ENCODE data around the gene RBM41. TPM values are rescaled to one million over a fixed set of nuclear protein-coding genes. Genes with fewer than 3 reads are reported as not detected.

The RBM41 gene
- total and polyA plus RNA-seq, 9 of the 15 experiments (the other 6 are each of a cell fraction or from before 2014, with no cell fraction given): 11.6 to 51.8 (median 27.9) TPM

DNA sequence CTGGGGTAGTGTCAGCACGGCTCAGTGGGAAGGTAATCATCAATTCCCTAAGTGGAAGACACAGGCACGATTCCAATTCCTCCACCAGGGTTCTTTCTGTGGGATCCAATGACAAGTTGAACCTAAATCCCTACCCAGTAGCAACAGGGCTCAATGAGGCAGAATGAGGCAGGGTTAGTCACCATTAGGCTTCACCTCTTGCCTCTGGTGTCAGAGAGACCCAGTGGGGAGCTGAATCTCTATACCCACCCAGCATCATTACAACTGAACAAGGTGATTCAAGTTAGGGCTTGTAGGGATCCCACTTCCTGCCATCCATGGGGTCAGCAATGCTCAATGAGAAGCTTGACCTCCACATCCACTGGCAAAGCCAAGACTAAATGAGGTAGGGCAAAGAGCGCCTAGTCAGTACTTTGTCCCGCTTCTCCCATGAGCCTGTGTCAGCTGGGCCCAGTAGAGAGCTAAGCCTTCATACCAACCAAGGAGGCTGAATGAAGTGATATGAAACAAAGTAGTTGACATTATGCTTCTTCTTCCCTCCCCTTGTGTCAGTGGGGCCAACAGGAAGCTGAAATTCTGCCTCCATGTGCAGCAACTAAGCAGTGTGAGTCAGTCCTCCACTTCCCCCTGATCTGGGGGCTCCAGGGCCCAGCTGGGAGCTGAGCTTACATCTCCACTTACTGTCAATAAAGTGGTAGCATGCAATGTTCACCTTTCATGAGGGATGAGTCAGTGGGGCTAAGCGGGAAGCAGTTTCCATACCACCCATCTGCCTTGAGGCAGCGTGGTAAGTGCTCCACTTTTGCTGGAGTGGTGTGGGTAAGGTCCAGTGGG is 36.4 kb upstream of the RBM41 start (continued):
- TF ChIP-seq SMARCA4 (IDR thresholded peaks at IDR 0.05) (0 out of 2 replicates have a peak, but pooled peaks have one; percentile 13), GTF2F1 (IDR thresholded peaks at IDR 0.05; ENCODE audit: low read depth, low read length) (no peak), SMAD4 (CRISPR knock-in tag; conservative IDR thresholded peaks at IDR 0.05) (no peak), NR2C1 (IDR thresholded peaks at IDR 0.05) (no peak), NR2C1 (tag; IDR thresholded peaks at IDR 0.05) (no peak), SPI1 (IDR thresholded peaks at IDR 0.05; ENCODE audit: borderline replicate concordance, low read depth, low read length) (peak; percentile 58; the same call in 1 of the 2 replicates), DMBX1 (CRISPR knock-in tag; IDR thresholded peaks at IDR 0.05; ENCODE audit: borderline replicate concordance) (peak; percentile 21; the same call in 1 of the 2 replicates)
- TF ChIP-seq, protein P1, sequence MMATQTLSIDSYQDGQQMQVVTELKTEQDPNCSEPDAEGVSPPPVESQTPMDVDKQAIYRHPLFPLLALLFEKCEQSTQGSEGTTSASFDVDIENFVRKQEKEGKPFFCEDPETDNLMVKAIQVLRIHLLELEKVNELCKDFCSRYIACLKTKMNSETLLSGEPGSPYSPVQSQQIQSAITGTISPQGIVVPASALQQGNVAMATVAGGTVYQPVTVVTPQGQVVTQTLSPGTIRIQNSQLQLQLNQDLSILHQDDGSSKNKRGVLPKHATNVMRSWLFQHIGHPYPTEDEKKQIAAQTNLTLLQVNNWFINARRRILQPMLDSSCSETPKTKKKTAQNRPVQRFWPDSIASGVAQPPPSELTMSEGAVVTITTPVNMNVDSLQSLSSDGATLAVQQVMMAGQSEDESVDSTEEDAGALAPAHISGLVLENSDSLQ (IDR thresholded peaks at IDR 0.05): no peak
- TF ChIP-seq, protein P2, sequence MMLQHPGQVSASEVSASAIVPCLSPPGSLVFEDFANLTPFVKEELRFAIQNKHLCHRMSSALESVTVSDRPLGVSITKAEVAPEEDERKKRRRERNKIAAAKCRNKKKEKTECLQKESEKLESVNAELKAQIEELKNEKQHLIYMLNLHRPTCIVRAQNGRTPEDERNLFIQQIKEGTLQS (IDR thresholded peaks at IDR 0.05): peak; percentile 72
- TF ChIP-seq, protein P2 (CRISPR knock-in tag; conservative IDR thresholded peaks at IDR 0.05): no peak
- TF ChIP-seq, protein P3, sequence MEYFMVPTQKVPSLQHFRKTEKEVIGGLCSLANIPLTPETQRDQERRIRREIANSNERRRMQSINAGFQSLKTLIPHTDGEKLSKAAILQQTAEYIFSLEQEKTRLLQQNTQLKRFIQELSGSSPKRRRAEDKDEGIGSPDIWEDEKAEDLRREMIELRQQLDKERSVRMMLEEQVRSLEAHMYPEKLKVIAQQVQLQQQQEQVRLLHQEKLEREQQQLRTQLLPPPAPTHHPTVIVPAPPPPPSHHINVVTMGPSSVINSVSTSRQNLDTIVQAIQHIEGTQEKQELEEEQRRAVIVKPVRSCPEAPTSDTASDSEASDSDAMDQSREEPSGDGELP (CRISPR knock-in tag; IDR thresholded peaks at IDR 0.05; ENCODE audit: borderline replicate concordance): peak; percentile 85
- TF ChIP-seq, protein P4, sequence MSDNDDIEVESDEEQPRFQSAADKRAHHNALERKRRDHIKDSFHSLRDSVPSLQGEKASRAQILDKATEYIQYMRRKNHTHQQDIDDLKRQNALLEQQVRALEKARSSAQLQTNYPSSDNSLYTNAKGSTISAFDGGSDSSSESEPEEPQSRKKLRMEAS (CRISPR knock-in tag; IDR thresholded peaks at IDR 0.05): peak; percentile 89
- TF ChIP-seq, protein P5, sequence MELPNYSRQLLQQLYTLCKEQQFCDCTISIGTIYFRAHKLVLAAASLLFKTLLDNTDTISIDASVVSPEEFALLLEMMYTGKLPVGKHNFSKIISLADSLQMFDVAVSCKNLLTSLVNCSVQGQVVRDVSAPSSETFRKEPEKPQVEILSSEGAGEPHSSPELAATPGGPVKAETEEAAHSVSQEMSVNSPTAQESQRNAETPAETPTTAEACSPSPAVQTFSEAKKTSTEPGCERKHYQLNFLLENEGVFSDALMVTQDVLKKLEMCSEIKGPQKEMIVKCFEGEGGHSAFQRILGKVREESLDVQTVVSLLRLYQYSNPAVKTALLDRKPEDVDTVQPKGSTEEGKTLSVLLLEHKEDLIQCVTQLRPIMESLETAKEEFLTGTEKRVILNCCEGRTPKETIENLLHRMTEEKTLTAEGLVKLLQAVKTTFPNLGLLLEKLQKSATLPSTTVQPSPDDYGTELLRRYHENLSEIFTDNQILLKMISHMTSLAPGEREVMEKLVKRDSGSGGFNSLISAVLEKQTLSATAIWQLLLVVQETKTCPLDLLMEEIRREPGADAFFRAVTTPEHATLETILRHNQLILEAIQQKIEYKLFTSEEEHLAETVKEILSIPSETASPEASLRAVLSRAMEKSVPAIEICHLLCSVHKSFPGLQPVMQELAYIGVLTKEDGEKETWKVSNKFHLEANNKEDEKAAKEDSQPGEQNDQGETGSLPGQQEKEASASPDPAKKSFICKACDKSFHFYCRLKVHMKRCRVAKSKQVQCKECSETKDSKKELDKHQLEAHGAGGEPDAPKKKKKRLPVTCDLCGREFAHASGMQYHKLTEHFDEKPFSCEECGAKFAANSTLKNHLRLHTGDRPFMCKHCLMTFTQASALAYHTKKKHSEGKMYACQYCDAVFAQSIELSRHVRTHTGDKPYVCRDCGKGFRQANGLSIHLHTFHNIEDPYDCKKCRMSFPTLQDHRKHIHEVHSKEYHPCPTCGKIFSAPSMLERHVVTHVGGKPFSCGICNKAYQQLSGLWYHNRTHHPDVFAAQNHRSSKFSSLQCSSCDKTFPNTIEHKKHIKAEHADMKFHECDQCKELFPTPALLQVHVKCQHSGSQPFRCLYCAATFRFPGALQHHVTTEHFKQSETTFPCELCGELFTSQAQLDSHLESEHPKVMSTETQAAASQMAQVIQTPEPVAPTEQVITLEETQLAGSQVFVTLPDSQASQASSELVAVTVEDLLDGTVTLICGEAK (IDR thresholded peaks at IDR 0.05): 0 out of 2 replicates have a peak, but pooled peaks have one; percentile 17
- TF ChIP-seq, protein P5 (CRISPR knock-in tag; IDR thresholded peaks at IDR 0.05): no peak

Data from K562 (cell line).